ENCODE data around the gene MARK3.

Gene MARK3

DNA sequence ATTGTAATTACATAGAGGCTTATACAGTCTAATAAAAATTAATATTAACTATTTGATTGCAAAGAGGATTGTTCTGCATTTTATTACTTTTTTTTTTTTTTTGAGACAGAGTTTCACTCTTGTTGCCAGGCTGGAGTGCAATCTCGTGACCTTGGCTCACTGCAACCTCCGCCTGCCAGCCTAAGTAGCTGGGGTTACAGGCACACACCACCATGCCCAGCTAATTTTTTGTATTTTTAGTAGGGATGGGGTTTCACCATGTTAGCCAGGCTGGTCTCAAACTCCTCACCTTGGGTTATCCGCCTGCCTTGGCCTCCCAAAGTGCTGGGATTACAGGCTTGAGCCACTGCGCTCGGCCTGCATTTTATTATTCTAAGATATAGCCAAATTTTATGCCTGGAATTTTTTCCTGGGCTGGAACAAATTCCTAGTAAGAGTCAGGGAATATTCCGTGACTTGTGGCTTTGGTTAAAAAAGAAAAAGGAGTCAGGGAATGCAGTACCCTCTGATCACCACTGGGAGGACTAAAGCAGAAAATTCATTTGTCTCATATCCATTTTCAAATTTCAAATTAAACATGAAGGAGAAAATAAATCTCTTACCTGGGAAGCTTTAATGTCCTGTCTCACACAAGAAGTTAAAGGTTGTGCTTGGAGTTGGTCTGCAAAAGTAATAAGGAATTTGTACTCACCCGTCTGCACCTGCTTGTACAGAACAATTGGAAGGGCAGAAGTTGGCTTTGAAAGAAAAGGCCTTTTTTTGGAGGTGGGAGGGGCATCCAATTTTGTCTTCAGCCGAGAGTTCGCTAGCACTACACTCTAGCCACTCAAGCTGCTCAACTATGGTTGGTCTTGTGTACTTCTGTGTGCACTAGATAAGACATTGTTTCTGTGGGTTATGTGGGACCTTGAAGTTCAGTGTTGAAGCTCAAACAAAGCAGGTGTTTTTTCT is 8.7 kb downstream of the MARK3 start:
- in situ Hi-C loops (cut with MboI; ENCODE audit: low sequenced_read_pairs), result no loop called here

DNA sequence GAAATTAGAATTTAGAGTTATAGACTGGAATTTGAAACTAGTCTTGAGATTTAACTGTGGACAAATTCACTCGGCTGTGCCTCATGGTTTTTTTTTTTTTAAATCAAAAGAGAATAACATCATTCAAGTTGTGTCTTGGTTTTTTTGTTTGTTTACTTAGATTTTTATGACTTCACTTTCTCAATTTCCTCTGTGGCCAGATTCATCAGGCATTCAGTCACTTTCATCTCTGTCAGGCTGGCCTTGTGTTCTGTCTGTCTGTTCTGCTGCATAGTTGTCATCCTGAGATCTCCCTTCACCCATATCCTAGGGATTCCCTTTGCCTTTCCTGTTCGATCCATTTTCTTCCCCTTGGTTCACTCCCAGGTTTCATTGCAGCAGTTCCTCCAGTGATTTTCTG is 10.0 kb downstream of the MARK3 start:
- in situ Hi-C loops (cut with MboI; ENCODE audit: low sequenced_read_pairs), result no loop called here

GRCh38 chr14:103396463-103396862 is 11.2 kb downstream of the MARK3 start:
- in situ Hi-C loops (cut with MboI; ENCODE audit: low sequenced_read_pairs), result no loop called here

- in situ Hi-C loops (cut with MboI; ENCODE audit: low sequenced_read_pairs), result no loop called here
Observed at GRCh38 chr14:103398427-103399195, 13.4 kb downstream of the MARK3 start.

DNA sequence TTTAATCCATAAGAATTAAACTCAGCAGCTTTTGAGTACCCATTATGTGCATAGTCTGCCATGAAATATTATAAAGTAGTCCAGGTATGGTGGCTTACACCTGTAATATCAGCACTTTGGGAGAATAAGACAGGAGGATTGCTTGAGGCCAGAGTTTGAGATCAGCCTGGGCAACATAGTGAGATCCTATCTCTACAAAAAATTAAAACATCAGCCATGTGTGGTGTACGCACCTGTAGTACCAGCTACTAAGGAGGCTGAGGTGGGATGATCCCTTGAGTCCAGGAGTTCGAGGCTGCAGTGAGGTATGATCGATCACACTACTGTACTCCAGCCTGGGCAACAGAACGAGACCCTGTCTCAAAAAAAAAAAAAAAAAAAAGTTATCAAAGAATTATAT is 15.3 kb downstream of the MARK3 start:
- in situ Hi-C loops (cut with MboI; ENCODE audit: low sequenced_read_pairs), result no loop called here

DNA sequence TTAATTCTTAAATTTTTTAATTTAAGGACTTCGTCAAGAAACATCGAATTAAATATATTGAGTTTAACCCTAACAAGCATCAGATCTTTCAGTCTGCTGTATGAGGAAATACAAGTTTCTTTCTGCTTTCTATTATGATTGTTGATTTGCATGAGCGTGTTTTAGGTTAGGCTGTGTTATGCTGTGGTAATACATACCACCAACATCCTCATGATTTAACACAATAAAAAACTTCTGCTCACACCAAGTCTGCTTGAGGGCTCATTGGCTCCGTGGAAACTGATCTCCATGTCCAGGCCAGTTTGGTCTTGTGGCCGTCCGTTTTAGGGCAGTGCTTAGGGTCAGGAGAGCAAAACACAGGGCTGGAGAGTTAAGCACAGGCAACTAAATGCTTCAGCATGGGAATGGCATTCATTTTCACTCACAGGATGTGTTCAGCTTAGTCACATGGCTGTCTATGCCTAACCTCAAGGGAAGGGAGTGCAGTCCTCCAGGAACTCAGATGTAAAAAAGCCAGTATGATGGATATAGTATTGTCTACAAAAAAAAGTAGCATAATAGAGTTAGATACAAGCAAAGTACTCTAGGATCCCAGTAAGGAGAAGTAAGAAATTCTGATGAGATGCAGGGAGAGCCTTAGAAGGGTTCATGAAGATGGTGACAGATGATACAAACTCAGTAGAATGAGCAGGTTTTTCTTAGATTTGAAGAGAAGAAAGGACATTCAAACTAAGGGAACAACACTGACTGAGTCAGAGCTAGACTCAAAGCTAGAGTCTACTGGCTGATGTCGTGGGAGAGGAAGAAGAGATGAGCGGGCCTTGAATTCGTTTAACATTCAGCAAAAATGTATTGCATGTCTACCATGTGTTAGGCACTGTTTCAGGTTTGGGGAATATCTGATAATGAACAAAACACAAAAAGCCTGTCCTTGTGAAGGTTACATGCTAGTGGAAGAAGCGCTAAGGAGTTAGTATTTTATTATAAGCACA is 16.3 kb downstream of the MARK3 start:
- in situ Hi-C loops (cut with MboI; ENCODE audit: low sequenced_read_pairs), result no loop called here

- in situ Hi-C loops (cut with MboI; ENCODE audit: low sequenced_read_pairs), result no loop called here
Observed at GRCh38 chr14:103402695-103403094, 17.5 kb downstream of the MARK3 start.

GRCh38 chr14:103404032-103404918 is 19.1 kb downstream of the MARK3 start:
- in situ Hi-C loops (cut with MboI; ENCODE audit: low sequenced_read_pairs), result no loop called here

GRCh38 chr14:103404920-103405319 is 19.7 kb downstream of the MARK3 start:
- in situ Hi-C loops (cut with MboI; ENCODE audit: low sequenced_read_pairs), result no loop called here

DNA sequence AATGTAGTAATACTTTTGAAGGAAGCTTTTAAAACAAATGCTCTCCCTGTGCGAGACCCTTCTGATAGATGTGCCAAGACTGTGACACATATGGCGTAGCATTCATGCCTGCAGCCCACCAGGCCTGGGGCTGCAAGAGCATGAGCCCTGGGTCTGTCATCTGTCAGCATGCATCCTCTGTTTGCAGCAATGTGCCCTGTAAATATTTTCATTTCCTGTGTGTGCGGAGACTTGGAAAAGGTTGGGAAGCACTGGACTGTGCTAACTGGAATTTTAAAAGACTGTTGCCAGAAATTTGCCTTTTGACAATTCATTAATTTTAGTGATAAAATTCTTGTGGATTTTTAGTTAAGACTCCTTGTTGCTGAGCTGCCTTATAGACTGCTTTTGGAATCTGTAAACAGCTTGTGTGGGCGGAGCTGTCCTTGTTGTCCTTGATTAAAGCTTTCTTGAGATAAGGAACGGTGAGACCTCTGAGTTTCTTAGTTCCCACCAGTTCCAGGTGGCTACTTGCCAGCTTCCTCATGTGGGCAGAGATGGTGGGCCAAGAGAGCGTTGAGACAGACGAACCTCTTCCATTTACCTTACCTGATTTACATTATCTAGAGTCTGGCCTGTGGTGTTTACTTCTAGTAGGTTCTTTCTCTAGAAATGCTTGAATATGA is 23.4 kb downstream of the MARK3 start:
- in situ Hi-C loops (cut with MboI; ENCODE audit: low sequenced_read_pairs), result no loop called here

- in situ Hi-C loops (cut with MboI; ENCODE audit: low sequenced_read_pairs), result no loop called here
Observed at GRCh38 chr14:103416916-103417315, 31.7 kb downstream of the MARK3 start.

DNA sequence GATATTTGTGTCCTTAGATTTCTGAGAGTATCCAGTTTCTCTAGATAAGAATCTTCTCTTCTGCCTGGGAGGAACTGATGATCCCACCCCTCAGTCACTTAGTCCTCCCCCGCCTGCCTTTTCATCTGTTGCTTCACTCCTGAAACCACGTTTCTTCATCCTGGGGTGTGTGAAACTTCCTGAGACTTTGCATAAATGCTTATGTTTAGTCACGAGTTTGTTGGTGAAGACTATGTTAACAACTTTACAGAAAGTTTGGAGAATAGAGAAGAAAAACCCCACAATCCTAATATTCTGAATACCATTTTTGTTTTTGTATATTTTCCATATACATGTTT is 33.2 kb downstream of the MARK3 start:
- in situ Hi-C loops (cut with MboI; ENCODE audit: low sequenced_read_pairs), result no loop called here

DNA sequence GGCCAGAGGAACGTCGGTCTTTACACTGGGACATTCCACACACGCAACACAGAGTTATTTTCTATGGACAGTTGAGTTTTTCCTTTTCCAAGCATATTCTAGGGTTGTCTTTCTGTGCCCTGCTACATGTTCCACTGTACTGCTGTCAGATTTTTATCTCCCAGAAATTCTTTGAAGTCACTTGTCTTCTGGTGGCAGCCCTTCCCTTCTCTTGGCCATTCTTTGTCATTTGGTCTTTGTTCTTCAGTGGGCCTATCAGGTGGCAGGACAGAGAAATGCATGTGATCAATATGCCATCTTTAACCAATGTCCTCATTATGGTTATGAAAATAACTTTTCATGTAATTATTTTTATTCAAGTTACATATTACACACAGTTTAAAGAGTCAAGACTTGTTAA is 36.3 kb downstream of the MARK3 start:
- in situ Hi-C loops (cut with MboI; ENCODE audit: low sequenced_read_pairs), result no loop called here

DNA sequence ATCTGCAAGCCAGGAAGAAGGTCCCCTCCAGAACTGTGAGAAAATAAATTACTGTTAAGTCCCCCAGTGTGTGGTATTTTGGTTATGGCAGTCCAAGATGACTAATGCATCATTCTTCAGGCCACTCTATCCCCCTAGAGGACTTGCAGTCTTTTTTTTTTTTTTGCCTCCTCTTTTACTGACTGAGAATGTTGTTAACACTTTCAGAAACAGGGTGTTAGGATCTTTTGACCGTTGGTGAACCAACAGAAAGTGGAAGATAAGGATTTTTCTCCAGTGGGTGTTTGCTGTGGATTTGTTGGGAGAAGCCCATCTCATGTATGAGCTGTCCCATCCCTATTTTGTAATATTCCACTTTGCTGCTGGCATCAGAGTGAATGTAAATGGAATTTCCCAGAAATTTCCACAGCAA is 37.8 kb downstream of the MARK3 start:
- in situ Hi-C loops (cut with MboI; ENCODE audit: low sequenced_read_pairs), result no loop called here

- in situ Hi-C loops (cut with MboI; ENCODE audit: low sequenced_read_pairs), result no loop called here
Observed at GRCh38 chr14:103427485-103428443, 42.5 kb downstream of the MARK3 start.

DNA sequence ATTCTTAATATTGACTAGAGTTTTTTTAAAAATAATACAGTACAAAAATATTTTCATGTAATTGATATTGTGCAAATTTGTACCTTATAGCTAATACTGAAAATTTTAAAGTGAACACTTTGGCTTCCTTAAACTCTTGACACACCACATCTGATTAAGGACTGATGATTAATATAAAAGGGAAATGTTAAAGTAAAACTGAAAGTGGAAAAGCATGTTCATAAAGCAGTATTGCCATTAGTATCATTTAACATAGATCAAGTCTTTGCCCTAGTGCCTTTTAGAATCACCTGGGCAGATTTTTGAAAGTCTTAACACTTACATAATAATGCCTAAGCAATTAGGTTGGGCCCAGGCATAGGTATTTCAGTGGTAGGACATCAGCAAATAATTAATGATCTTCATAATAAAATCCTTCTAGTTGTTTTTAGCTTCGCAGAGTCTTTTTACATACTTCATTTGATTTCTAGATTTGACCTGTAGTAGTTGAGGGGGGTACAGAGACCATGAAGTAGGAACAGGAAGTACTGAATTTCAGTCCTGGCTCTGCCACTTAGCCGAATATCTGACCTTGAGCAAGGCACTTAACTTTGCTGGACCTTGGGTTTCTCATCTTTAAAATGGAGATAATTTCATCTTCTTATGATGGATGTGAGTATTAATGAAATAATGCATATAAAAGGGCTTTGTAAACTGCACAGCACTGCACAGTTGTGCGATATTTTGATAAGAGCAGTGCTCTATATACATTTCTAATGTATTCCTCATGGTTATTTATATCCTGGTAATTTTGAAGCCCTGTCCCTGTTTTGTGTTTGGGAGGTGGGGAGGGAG is 43.7 kb downstream of the MARK3 start:
- in situ Hi-C loops (cut with MboI; ENCODE audit: low sequenced_read_pairs), result no loop called here

GRCh38 chr14:103430358-103430757 is 45.1 kb downstream of the MARK3 start:
- in situ Hi-C loops (cut with MboI; ENCODE audit: low sequenced_read_pairs), result no loop called here
